Vagina (tissue), 2 donors: ENCODE measurements around the gene SCIN.

Experiments used
- CTCF ChIP-seq, 3 experiments: fragments of 450-650 bp in 2 of 3; fragments of 200-600 bp in 1 of 3; sonication (generic) in 1 of 3; IDR thresholded peaks; one replicate each; pipeline ENCODE4 v1.5.1; 2017 to 2019; ENCODE audit warnings: antibody characterized with exemption in 3 of 3, mild to moderate bottlenecking in 2 of 3, moderate library complexity in 2 of 3
- POLR2A ChIP-seq, 2 donors: fragments of 450-650 bp; IDR thresholded peaks; one replicate each; pipeline ENCODE4 v1.6.1; 2017; ENCODE audit warnings: antibody characterized with exemption in 2 of 2, mild to moderate bottlenecking in 2 of 2, moderate library complexity in 2 of 2
- POLR2AphosphoS5 ChIP-seq, 2 donors: sonication (generic); formaldehyde crosslinking; IDR thresholded peaks; one replicate each; pipeline ENCODE4 v1.9.0; 2017; ENCODE audit warnings: antibody characterized with exemption in 2 of 2, mild to moderate bottlenecking in 2 of 2, low read depth in 1 of 2; ENCODE audit not compliant: insufficient read depth in 1 of 2

- TF ChIP-seq CTCF (IDR thresholded peaks at IDR 0.05) = no peak
- TF ChIP-seq POLR2A (IDR thresholded peaks at IDR 0.05) = no peak
- no peak for TF ChIP-seq POLR2AphosphoS5 (IDR thresholded peaks at IDR 0.05; ENCODE audit: insufficient read depth in 1 of 2, low read depth in 1 of 2)
These were observed 84.6 kb downstream of the SCIN start for GRCh38 chr7:12655161-12655560.
